ENCODE results near the gene GPR107.
"Not testable (repeated sequence)": the region's sequence is repeated elsewhere in the genome, so short reads cannot be mapped to it uniquely, and the experiment has no call there.

Gene GPR107

DNA sequence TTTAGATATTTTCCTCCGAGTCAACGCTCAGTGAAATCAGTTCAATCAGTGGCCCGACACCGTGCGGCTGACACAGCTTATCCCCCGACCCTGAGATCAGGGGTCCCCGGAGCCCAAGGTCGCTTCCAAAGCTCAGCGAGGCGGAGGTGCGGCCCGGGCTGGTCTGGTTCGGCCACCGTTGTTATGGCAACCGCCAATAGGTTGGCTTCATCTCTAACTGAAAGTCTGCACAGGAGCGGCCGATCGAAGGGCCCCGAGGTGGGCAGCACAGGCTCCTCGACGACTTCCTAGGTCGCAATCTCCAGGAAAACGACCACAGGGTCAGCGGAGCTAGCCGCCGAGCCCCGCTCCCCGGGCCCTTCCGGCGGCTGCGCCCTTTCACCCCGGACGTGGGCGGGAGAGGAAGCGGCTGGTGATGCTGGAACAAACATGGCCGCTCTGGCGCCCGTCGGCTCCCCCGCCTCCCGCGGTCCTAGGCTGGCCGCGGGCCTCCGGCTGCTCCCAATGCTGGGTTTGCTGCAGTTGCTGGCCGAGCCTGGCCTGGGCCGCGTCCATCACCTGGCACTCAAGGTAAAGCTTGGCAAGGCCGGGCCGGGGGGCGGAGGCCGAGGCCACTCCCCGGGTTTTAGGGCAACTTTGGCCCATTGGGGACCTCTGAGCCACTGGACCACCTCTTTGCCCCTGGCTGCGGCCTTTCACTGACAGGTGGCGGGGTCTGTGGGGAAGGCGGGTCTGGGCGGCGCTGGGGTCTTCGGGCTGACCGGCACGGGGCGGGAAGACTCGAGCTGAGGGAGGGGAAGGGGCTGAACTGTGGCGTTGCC lies at the start of gene GPR107:
Gene GPR107 (plus strand): TSS at position 403 of the 821 bp plus-strand sequence. CDS start 27 bp downstream, at position 430.
- DNase-seq (ENCODE audit: low read depth in 1 of 2, low spot score in 1 of 2), result peak; percentile 44 to 68

DNA sequence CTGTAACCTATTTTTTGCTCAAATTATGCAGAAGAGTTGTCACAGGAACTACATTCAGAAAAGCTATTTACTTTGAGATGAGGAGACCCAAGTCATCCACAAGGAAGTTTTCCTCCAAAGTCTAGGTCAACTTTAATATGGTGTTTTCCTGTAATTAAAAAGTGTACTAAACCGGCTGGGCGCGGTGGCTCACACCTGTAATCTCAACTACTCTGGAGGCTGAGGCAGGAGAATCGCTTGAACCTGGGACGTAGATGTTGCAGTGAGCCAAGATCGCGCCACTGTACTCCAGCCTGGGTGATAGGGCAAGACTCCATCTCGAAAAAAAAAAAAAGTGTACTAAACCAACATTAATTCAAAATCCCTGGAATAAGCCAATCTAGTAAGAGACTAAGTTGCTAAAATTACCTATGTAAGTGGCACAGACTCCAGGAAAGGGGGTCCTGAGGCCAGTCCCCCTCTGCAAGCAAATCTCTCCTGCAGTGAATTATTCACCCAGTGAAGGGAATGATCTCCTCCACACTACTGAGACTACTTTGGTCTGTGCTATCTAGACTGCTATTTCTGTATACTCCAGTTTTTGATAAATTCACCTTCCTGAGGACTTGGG lies 49.7 kb upstream of the GPR107 start:
- DNase-seq (ENCODE audit: low read depth in 1 of 2, low spot score in 1 of 2), result no peak

DNA sequence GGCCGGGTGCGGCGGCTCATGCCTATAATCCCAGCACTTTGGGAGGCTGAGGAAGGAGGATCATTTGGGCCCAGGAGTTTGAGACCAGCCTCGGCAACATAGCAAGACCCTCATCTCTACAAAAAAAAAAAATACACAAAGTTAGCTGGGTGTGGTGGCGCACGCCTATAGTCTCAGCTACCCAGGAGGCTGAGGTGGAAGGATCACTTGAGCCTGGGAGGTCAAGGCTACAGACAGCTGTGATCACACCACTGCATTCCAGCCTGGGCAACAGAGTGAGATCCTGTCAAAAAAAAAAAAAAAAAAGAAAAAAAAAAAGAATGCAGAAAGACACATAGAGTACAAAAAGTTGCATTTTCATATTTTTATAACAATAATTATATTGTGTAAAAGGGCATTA lies 46.8 kb upstream of the GPR107 start:
- DNase-seq (ENCODE audit: low read depth in 1 of 2, low spot score in 1 of 2), result not testable (repeated sequence)

DNA sequence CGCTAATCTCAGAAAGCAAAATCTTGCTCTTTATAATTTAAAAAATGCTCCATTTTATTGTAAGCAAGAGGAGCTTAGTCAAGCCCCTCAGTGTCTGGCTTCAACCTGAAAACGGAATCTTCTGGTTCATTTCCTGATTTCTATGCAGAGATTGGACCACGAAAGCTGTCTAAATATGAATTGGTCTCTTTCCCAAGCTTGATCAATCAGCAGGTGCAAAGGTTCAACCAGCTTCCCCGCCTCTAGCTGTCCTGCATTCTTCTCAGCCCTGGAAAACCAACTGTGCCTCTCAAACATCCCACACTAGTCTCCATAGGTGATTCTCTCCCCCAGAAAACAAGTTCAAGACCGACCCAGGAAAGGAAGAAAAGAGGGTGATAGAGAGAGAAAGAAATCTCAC lies 45.2 kb upstream of the GPR107 start:
- no peak for DNase-seq (ENCODE audit: low read depth in 1 of 2, low spot score in 1 of 2)

DNA sequence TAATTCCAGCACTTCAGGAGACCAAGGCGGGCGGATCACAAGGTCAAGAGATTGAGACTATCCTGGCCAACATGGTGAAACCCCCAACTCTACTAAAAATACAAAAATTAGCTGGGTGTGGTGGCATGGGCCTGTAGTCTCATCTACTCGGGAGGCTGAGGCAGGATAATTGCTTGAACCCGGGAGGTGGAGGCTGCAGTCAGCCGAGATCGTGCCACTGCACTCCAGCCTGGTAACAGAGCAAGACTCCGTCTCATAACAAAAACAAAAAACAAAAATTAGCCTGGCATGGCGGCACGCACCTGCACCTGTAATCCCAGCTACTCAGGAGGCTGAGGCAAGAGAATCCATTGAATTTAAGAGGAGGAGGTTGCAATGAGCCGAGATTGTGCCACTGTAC lies 44.2 kb upstream of the GPR107 start:
- not testable (repeated sequence) for DNase-seq (ENCODE audit: low read depth in 1 of 2, low spot score in 1 of 2)

DNA sequence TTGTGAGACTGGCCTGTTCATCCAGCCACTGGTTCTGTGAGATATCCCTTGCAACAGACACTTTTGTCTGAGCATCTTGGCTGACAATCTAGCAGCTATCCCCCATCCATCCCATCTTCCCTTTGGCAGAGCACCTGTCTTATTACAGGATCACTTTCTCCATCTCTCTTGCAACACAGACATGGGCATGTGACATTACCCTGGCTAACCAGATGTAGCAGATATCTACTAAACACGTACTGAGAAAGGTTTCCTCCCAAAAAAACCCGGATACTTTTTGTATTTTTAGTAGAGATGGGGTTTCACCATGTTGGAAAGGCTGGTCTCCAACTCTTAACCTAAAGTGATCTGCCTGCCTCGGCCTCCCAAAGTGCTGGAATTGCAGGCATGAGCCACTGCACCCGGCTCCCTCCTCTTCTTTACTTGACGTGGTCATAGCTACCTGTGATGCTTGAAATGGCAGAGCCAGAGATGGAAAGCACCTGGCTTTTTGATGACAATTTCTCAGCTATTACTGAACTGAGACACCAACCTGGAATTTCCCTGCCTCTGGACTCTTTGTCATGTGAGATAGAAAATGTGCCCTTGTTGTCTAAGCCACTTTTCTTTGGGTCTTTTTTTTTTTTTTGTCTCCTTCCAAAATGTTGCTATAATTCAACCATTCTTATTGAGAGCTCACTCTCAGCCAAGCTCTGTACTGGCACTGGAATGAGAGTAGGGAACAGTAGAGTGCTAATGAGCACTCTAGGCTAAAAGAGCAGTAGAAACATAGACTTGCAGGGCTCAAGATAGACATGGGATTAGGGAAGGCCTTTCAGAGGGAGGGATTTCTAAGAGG lies 43.3 kb upstream of the GPR107 start:
- peak in 1 of 2 donors; percentile 37 for DNase-seq (ENCODE audit: low read depth in 1 of 2, low spot score in 1 of 2)

DNA sequence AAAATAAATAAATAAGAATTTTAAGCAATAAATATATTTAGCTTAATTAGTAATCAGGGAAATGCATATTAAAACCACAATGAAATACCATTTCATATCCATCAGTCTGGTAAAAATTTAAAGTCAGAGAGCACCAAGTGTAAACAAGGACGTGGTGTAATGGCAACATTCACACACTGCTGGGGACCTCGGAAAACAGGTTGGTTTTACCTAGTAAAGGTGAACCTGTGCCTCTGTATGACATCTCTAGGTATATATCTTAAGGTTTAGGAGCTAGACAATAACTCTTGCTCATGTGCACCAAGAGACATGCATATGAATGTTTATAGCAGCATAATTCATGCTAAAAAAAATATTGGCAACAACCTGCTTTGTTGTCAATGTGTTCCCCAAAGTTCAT lies 40.4 kb upstream of the GPR107 start:
- DNase-seq (ENCODE audit: low read depth in 1 of 2, low spot score in 1 of 2), result no peak

DNA sequence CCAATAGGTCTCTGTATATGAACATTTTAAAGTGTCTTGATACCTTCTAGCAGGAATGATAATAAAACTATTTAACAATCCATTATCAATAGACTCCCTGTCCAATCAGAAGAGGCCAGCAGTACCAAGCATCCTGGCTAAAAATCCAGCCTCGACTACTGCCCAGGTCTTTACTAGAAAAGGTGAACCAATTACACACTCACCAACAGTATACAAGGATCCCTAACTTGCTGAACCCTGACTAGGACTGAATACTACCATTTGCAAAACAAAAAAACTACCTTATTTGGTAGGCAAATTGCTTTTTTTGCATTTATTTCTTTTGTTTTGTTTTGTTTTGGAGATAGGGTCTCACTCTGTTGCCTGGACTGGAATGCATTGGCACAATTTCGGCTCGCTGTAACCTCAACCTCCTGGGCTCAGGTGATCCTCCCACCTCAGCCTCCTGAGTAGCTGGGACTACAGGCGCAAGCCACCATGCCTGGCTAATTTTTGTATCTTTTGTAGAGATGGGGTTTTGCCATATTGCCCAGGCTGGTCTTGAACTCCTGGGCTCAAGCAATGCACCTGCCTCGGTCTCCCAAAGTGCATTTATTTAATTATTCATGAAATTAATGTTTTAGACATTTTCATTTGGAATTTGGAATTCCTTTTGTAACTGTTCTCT lies 38.2 kb upstream of the GPR107 start:
- DNase-seq (ENCODE audit: low read depth in 1 of 2, low spot score in 1 of 2), result no peak

DNA sequence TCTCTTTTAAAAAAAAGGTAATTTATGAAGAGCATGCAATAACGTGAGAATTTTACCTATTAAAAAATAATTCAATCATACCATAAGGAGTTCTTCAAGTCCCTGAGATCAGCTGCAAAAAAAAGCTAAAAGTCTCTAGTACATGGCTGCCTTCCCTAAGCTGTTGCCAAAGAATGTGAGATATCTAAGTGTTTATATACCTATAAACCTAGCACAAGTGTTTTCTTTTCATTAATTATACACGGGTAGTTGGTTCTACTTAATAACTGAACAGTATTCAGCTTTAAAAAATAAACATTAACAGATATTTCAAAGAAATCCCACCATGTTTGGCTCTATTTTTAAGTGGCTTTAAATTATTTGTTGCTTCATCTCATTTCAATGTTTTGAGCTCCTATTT lies 36.6 kb upstream of the GPR107 start:
- DNase-seq (ENCODE audit: low read depth in 1 of 2, low spot score in 1 of 2), result no peak

DNA sequence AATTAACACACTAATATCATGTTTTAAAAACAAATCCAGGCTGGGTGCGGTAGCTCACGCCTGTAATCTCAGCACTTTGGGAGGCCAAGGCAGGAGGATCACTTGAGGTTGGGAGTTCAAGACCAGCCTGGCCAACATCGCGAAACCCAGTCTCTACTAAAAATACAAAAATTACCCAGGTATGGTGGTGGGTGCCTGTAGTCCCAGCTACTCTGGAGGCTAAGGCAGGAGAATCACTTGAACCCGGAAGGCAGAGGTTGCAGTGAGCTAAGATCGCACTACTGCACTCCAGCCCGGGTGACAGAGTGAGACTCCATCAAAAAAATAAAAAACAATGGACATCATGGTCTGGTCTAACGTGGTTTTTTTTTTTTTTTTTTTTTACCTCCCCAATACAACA lies 36.2 kb upstream of the GPR107 start:
- DNase-seq (ENCODE audit: low read depth in 1 of 2, low spot score in 1 of 2), result not testable (repeated sequence)

DNA sequence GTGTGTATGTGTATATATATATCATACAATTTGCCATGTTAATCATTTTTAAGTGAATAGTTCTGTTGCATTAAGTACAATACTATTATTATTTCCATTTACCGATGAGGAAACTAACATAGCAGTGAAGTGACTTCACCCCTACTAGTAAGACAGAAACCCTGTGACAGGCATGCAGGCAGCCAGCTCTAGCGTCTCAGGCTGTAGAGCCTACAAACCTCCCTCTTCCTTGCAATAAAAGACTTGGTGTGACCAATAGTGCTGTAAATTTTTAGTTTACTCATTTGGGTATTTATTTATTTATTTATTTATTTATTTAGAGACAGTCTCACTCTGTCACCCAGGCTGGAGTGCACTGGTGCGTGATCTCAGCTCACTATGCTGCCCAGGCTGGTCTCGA lies 35.4 kb upstream of the GPR107 start:
- no peak for DNase-seq (ENCODE audit: low read depth in 1 of 2, low spot score in 1 of 2)

DNA sequence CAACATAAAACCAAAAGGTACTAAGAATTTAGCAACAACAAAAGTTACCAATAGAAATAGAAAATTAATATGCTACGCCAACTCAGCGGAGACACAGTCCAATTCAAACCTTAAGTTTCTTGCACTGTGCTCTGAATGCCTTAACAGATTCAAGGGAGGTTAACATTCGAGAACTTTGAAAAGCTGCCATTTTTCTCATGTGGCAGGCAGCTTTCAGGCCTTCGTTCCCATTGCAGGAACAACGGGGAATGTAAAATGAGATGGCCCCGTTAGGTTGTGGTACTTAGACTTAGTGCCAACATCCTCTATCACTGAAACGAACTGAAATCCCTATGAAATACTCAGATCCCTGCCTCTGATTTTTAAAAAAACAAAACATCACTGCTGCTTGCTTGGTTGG lies 33.1 kb upstream of the GPR107 start:
- DNase-seq (ENCODE audit: low read depth in 1 of 2, low spot score in 1 of 2), result no peak

DNA sequence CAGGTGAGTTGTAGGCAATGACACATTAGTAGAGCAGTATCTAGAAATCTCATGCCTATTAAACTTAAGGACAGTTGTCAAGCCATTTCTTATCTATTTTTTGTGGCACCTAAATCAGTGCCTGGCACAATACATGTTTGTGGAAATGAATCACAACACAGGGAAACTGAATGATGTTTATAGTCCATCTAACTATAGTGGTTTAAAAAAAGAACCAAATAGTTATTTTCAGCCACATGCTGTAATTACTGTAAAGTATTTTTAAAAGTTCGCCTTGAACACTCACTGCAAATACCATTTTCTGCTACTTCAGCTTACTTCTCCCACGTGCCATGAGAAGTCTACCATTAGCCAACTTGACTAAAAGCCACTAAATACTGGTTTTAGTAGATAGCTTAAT lies 32.6 kb upstream of the GPR107 start:
- no peak for DNase-seq (ENCODE audit: low read depth in 1 of 2, low spot score in 1 of 2)

DNA sequence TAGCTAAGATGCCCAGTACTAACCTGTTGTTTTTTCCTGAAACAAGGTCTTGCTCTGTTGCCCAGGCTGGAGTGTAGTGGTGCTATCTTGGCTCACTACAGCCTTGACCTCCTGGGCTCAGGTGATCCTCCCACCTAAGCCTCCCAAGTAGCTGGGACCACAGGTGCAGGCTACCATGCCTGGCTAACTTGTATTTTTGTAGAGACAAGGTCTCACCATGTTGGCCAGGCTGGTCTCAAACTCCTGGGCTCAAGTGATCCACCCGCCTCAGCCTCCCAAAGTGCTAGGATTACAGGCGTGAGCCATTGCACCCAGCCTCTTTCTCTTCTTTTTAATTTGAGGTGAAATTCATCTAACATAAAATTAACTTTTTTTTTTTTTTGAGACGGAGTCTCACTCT lies 31.9 kb upstream of the GPR107 start:
- not testable (repeated sequence) for DNase-seq (ENCODE audit: low read depth in 1 of 2, low spot score in 1 of 2)

DNA sequence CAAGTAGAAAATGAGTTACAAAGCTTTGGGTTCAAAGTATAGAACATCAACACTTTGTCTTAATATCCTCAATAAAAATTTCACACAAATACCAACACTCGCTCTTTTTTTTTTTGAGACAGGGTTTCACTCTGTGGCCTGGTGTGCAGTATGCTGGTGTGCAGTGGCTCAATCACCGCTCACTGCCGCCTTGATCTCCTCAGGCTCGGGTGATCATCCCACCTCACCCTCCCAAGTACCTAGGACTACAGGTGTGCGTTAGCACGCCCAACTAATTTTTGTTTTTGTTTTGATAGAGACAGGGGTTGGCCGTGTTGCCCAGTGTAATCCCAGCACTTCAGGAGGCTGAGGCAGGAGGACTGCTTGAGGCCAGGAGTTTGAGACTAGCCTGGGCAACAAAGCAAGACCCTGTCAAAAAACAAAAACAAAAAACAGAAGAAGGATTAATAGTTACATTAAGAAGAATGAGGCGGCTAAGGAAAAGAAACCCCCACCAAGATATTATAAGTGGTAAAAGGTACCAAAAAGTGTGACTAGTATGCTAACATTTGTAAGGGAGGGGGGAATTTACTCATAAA lies 31.1 kb upstream of the GPR107 start:
- DNase-seq (ENCODE audit: low read depth in 1 of 2, low spot score in 1 of 2), result no peak

DNA sequence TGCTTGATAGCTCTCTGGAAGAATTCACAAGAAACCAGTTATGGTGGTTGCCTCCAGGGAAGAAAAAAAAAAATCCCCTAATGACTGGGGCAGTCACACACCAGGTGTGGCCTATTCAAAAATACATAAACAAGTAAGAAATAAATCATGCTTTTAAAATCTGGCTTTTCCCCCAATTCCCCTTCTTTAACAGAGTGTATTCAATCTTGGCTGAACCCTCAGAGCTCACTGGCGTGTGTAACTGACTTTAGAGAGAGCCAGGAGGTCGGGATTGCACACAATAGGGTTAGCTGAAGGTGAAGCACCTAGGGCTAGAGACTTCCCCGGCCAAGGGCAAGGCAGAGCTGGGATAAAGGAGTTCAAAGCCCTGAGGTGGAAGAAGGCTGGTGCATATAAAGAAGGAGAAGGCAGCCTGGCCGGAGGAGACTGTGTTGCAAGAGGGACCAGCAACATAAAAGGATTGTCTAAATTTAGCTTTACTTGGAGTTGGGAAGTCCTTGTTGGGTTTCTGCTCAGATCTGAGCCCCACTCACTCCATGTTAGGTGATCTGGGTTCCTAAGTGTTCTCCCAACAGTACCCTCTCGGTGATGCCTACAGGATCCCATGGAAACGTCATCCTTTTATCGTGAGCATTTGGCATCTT lies 30.4 kb upstream of the GPR107 start:
- DNase-seq (ENCODE audit: low read depth in 1 of 2, low spot score in 1 of 2), result no peak

DNA sequence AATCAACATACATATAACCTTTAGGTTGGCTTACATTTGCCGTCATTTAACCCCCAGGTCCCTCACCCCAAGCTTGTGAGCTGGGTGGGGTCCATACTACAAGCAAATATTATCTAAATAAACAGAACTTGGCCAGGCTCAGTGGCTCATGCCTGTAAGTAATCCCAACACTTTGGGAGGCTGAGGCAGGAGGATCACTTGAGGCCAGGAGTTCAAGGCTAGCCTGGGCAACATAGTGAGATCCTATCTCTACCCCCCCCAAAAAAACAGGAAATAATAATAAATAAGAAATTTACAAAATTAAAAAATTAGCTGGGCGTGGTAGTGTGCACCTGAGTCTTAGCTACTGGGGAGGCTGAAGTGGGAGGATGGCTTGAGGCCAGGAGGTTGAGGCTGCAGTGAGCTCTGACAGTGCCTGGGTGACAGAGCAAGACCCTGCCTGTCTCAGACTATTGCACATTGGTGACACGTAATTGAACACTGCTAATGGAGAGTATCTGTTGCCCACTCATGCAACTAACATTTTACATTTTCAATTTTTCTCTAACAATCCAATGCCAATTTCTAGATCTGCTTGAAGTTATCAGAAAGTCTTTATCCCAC lies 29.6 kb upstream of the GPR107 start:
- no peak for DNase-seq (ENCODE audit: low read depth in 1 of 2, low spot score in 1 of 2)

DNA sequence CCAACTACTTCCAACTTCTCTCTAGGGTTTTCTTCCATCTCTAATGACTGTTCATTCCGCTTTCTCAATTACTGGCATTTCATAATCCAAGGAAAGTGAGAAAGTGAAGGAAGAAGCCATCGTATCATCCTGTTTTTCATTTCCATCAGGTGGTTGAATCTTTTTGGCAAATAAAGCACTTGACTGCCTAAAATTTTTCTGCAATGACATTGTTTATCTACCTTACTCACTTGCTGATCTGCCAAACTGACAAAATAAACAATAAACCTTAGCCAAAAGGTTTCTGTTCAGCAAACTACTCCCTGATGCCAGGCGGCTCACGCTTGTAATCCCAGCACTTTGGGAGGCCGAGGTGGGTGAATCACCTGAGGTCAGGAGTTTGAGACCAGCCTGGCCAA lies 29.1 kb upstream of the GPR107 start:
- no peak for DNase-seq (ENCODE audit: low read depth in 1 of 2, low spot score in 1 of 2)

DNA sequence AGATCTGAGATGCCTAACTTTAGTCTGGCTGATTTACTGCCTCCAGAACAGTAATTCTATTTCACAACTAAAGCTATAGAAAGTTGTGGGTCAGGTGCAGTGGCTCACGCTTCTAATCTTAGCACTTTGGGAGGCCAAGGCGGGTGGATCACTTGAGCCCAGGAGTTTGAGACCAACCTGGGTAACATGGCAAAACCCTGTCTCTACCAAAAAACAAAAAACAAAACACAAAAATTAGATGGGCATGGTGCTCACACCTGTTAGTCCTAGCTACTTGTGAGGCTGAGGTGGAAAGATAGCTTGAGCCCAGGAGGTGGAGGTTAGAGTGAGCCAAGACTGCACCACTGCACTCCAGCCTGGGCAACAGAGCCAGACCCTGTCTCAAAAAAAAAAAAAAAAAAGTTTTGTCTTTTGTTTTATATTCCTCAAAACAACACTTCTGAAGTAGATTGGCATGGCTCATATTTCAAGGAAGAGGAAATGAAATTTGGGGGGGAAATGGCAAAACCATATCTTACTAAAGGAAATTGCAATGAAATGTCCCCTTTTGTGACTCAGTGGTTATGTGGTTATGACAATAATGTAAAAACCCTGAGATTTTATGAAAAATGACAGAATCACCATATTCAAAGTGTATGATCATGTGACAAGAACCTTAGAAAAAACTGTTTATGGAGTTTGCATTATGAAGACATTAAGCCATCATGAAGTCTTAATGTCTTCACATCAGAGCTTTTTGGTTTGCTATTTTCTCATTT lies 26.9 kb upstream of the GPR107 start:
- DNase-seq (ENCODE audit: low read depth in 1 of 2, low spot score in 1 of 2), result no peak

Data from activated T-helper 1 cell treated with anti-CD3 and anti-CD28 coated beads, Interleukin-2, amount 50 U/mL, for 16 hours (primary cell).